SHP77 (cell line): Measurements from ENCODE around the gene SMR3B.

ENCODE experiments used
- DNase-seq, 2 experiments: peaks; one replicate each; lab custom pipeline; 2025; lab: John Stamatoyannopoulos, UW

The SMR3B gene

DNA sequence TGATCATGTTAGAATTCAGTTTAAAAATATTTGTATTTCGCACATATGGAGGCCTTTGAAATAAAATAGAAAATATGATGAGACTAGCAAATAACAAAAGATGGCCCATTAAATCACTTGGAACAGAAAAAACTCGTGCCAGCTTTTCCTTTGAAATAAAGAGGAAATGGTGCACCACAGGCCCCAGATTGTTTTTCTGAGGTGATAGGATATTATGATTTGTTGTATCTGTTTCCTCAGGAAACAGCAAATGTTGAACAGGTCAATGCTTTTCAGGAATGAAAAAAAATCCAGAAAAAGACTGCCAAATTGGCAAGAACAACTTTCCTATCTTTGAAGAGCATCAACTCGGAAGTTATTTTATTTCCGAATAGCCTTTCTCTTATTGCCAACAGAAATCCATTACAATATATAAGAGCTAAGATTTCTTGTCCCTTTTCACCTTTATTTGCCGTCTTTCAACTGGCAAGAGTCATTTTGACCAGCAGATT lies at the start of gene SMR3B:
Gene SMR3B, plus strand, starts transcription at position 441 of the 491 bp plus-strand sequence. CDS start 1,380 bp downstream, outside the sequence.
- DNase-seq = no peak

- no peak for DNase-seq
Observed at GRCh38 chr4:70334681-70335080, 48.2 kb upstream of the SMR3B start, which contains the start of gene CABS1. Gene CABS1 (plus strand): TSS chr4:70334981. CDS start chr4:70335040, 59 bp downstream.

GRCh38 chr4:70336043-70336442 lies 46.9 kb upstream of the SMR3B start:
- no peak for DNase-seq

GRCh38 chr4:70337886-70338420 lies 45.0 kb upstream of the SMR3B start:
- no peak for DNase-seq

DNA sequence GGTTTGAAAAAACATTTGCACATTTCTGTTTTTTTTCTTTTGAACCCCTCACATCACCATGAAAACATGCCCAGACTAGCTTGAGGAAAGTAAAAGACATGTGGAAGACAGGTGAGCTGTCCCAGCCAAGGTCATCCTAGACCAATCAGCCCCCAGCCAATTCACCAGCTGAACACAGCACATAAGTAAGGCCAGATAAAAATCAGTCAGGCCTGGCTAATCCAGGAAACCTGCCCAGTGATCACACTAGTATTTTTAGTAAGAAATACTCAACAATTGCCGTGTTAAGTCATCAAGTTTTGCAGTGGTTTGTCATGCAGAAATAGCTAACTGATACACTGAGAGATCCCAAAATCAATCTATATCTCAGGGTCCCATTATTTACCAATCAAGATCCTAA lies 26.7 kb upstream of the SMR3B start:
- DNase-seq = no peak

DNA sequence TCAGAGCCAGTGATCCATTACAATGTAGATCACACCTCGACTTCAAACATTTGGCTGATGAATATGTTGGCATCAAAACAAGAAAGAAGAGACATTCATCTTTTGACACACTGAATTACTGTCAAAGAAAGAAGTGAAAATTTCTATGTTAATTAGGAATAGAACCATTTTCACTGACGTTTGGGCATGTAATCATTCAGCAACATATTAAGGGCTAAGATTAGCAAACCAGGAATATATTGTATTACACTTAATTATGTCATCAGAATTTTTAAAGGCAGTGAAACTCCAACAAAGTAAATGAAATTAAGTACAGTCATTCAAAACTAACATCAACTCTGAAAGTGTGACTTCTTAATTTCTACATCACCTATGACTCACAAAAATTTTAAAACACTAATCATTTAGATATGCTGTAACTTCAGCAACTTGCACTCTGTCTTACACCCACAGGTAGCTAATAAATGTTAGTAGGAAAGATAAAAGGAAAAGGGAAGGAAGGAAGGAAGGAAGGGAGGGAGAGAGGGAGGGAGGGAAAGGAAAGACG lies 23.7 kb upstream of the SMR3B start:
- DNase-seq = no peak

- no peak for DNase-seq
Observed at GRCh38 chr4:70360460-70360859, 22.5 kb upstream of the SMR3B start, which contains the start of gene SMR3A. Gene SMR3A (plus strand): TSS chr4:70360760. CDS start chr4:70362116, 1,356 bp downstream.

DNA sequence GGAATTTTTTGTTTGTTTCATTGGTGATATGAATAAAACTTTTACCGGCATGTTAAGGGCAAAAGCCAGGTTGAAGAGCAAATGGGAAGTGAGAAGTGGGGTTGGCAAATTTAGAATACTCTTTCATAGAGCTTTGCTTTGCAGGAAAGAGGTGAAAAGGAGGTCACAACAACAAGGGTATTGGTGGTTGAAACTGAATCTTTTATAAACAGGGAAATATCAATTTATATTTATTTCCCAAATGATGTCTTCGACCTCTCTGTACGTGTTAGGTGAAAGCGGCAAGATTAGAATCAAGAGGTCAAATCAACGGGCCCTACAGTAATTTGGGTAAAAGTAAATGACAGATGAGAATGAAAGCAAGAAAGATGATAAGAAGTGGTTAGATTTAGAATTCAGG lies 18.9 kb upstream of the SMR3B start:
- DNase-seq = no peak

- peak; percentile 1 to 5 for DNase-seq
Observed at GRCh38 chr4:70365479-70365878, 17.5 kb upstream of the SMR3B start.

GRCh38 chr4:70367813-70368212 lies 15.1 kb upstream of the SMR3B start:
- DNase-seq = no peak

GRCh38 chr4:70371987-70372386 lies 10.9 kb upstream of the SMR3B start:
- DNase-seq = no peak

DNA sequence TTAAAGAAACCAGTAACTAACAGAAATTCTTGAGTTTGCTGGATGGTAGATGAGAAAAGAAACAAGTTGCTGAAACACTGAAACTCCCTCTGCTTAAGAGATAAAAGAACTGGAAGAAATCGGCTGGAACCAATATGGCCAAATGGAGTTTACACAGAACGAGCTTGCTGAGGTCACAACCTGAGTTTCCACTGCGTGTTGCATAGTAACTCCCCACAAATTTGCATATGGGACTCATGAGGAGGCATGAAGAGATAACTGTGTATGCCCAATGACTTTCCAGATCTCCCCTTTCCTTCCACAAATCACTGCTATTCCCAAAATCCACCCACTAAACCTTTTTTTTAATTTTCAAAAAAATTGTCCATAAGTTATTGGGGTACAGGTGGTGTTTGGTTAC lies 10.2 kb upstream of the SMR3B start:
- DNase-seq = no peak

GRCh38 chr4:70380578-70380977 lies 2.4 kb upstream of the SMR3B start:
- DNase-seq = no peak

GRCh38 chr4:70392057-70392776 lies 9.3 kb downstream of the SMR3B start:
- DNase-seq = no peak

DNA sequence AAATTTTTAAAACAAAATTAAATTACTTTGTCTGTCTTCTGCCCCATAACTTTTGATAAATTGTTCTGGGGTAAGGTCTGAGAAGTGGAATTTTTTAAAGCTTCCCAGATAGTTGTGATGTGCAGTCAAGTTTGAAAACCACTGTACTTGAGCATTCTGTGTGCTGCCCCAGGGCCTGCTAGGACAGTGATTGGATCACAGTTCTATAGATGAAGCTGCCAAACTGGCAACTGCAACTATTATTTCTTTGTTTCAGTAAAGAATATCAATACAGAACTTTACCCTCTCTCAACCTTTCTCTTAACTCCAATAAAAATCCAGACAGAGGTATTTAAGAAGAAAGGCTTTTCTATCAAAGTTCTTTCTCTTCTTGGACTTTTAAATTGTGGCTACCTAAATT lies 14.6 kb downstream of the SMR3B start, which contains the start of gene OPRPN:
Gene OPRPN, plus strand, starts transcription at position 361 of the 400 bp plus-strand sequence. CDS start 1,346 bp downstream, outside the sequence.
- no peak for DNase-seq

- DNase-seq = no peak
Observed at GRCh38 chr4:70399319-70399718, 16.4 kb downstream of the SMR3B start.

DNA sequence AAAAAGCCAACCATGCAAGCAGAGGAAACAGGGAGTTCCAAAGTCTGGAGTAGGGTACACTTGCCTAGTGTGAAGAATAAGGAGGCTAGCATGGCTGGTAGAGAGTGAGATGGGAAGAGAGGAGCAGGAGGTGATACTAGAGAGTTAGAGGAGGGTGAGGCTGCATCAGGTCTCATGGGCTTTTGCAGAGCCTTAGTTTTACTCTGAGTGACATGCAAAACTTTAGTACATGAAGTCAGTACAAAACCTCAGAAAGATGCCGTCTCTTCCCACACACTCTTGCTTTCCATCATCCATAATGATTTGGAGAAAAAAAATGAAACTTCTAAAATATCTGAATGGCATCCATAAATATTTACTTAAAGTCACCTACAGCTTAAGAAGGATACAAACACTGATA lies 19.8 kb downstream of the SMR3B start:
- no peak for DNase-seq

DNA sequence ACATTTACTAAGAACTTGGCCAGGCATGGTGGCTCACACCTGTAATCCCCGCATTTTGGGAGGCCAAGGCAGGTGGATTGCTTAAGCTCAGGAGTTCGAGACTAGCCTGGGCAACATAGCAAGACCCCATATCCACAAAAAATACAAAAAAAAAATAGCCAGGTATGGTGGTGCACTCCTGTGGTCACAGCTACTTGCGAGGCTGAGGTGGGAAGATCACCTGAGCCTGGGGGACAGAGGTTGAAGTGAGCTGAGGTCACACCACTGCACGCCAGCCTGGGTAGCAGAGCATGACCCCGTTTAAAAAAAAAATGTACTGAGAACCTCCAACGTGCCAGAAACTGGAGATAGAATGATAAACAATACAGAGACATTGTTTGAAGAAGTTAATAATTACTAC lies 22.8 kb downstream of the SMR3B start:
- no peak for DNase-seq

DNA sequence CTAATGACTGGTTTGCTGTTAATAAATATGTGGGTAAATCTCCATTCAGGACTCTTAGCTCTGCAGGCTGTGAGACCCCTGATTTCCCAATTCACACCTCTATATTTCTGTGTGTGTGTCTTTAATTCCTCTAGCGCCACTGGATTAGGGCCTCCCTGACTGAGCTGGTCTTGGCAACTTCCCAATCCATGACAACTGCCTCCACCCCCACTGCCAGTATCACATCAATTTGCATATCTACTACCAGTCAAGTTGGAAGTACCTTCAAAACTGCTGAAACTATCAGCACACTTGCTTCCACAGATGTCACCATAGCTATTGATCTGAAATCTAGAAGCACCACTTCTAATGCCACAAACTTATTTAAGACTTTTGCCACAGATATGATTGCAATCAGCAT lies 42.4 kb downstream of the SMR3B start:
- no peak for DNase-seq

DNA sequence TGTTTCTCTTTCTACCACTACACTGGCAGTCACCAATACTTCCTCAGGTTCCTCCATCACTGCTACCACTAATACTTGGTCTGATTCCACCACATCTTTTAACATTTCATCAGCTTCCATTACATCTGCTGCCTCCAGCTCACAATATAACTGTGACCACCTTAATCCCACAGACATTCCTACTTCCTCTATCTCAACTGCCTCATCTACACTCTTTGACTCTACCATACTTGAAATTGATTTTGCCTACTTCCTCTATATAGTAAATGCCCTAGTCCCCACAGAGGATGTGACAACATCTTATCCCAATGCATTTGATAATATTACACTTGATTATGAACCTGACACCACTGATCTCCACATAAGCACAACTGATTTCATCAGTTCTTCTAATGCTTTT lies 43.9 kb downstream of the SMR3B start:
- no peak for DNase-seq

- no peak for DNase-seq
Observed at GRCh38 chr4:70437197-70437596, 54.3 kb downstream of the SMR3B start.
